ENCODE data around the gene SPRING1. TPM values are rescaled to one million over a fixed set of nuclear protein-coding genes. Genes with fewer than 3 reads are reported as not detected.

Gene SPRING1
- total RNA-seq (1 to 10 TPM; 7.6 to 7.8 TPM), total RNA-seq (25.4 to 114 (median 69.5) reads per million in 172 experiments)
- polyA plus RNA-seq (2013, experiment 1 of 2) = 19.5 TPM
- 18.9 TPM for polyA plus RNA-seq (2013, experiment 2 of 2)

- peak; percentile 96 for ATAC-seq (ENCODE audit: poor library complexity)
- intact Hi-C loops (cut with DNase I, micrococcal nuclease) = loop anchor here (1.0 to 10.0 kb wide), 6 partner anchors 81 to 1634 kb away; partner anchors contain the start of genes FBXO21 (in 1 of the 2), MED13L (in 1 of the 2), RFC5 (in 1 of the 2) and TAOK3 (in 1 of the 2)
- Histone ChIP-seq H3K27ac (ENCODE audit: low read depth in 1 of 2, low read length in 2 of 2) (peak within 1 kb of the TSS; percentile 27 to 39), H3K27me3 (ENCODE audit: control insufficient read depth in 1 of 2, insufficient read depth in 2 of 2, low read length in 2 of 2) (no peaks in the 10 kb centered on the region), H3K9me3 (ENCODE audit: control insufficient read depth in 1 of 2, insufficient read depth in 1 of 2, low read length in 2 of 2) (no peaks in the 10 kb centered on the region), H3K4me3 (ENCODE audit: low read length) (peak within 1 kb of the TSS; percentile 87), H3K4me1 (ENCODE audit: insufficient read depth, low read length) (peaks cover 27% of the 10 kb centered on the region), H3K36me3 (ENCODE audit: insufficient read depth, low read length) (peaks cover 18% of the 10 kb centered on the region)
- Mint-ChIP-seq H3K9me3 (no peaks in the 10 kb centered on the region), H3K4me1 (ENCODE audit: low read depth) (peaks cover 35% of the 10 kb centered on the region), H3K27ac (peak within 1 kb of the TSS; percentile 86), H3K27me3 (no peaks in the 10 kb centered on the region), H3K4me3 (peak within 1 kb of the TSS; percentile 96), H3K36me3 (ENCODE audit: low read depth) (peaks cover 31% of the 10 kb centered on the region)
- POLR2A ChIA-PET = interaction anchor here (1.0 kb wide), 1 partner anchor 23 kb away, joined by 4 read pairs; no protein-coding TSS in a partner anchor
- no peak for TF ChIP-seq CTCF (IDR thresholded peaks at IDR 0.05)
- CTCF ChIA-PET = interaction anchor here (1.0 kb wide), 1 partner anchor 11 kb away, joined by 3 read pairs; no protein-coding TSS in a partner anchor
- DNase-seq = peak; percentile 96 to 100 (median 98)
Observed at GRCh38 chr12:116737774-116738657, at the start of gene SPRING1, which contains the start of gene RNFT2. Gene SPRING1 (minus strand): TSS chr12:116738069. CDS start chr12:116737900, 169 bp downstream. Gene RNFT2 (plus strand): TSS chr12:116738315. CDS start chr12:116740498, 2,183 bp downstream.

GRCh38 chr12:116784238-116784612 lies 46.4 kb upstream of the SPRING1 start:
- H3K27me3 ChIP-seq (ENCODE audit: control insufficient read depth in 1 of 2, insufficient read depth in 2 of 2, low read length in 2 of 2) = no peaks in the 10 kb centered on the region
- Mint-ChIP-seq H3K27ac (no peak overlapping the region), H3K27me3 (no peaks in the 10 kb centered on the region), H3K9me3 (no peaks in the 10 kb centered on the region), H3K4me3 (no peak overlapping the region), H3K36me3 (ENCODE audit: low read depth) (peaks cover 58% of the 10 kb centered on the region), H3K4me1 (ENCODE audit: low read depth) (no peaks in the 10 kb centered on the region)
- intact Hi-C loops (cut with DNase I, micrococcal nuclease) = no loop called here
- no peak for TF ChIP-seq CTCF (IDR thresholded peaks at IDR 0.05)
- H3K4me3 ChIP-seq (ENCODE audit: low read length) = no peak overlapping the region
- H3K9me3 ChIP-seq (ENCODE audit: control insufficient read depth in 1 of 2, insufficient read depth in 1 of 2, low read length in 2 of 2) = no peaks in the 10 kb centered on the region
- no peak overlapping the region for H3K27ac ChIP-seq (ENCODE audit: low read depth in 1 of 2, low read length in 2 of 2)
- DNase-seq = no peak
- ChIA-PET CTCF (no interaction called here), POLR2A (no interaction called here)
- peaks cover 2% of the 10 kb centered on the region for H3K36me3 ChIP-seq (ENCODE audit: insufficient read depth, low read length)
- no peak for ATAC-seq (ENCODE audit: poor library complexity)
- no peaks in the 10 kb centered on the region for H3K4me1 ChIP-seq (ENCODE audit: insufficient read depth, low read length)

- intact Hi-C loops (cut with DNase I, micrococcal nuclease) = no loop called here
- no peak overlapping the region for H3K4me3 Mint-ChIP-seq
- CTCF ChIA-PET = no interaction called here
- peaks cover 62% of the 10 kb centered on the region for H3K36me3 Mint-ChIP-seq (ENCODE audit: low read depth)
- H3K36me3 ChIP-seq (ENCODE audit: insufficient read depth, low read length) = peaks cover 2% of the 10 kb centered on the region
- H3K27ac Mint-ChIP-seq = no peak overlapping the region
- H3K27me3 ChIP-seq (ENCODE audit: control insufficient read depth in 1 of 2, insufficient read depth in 2 of 2, low read length in 2 of 2) = no peaks in the 10 kb centered on the region
- ATAC-seq (ENCODE audit: poor library complexity) = no peak
- no peaks in the 10 kb centered on the region for H3K27me3 Mint-ChIP-seq
- H3K4me1 ChIP-seq (ENCODE audit: insufficient read depth, low read length) = no peaks in the 10 kb centered on the region
- POLR2A ChIA-PET = no interaction called here
- H3K9me3 Mint-ChIP-seq = no peaks in the 10 kb centered on the region
- DNase-seq = no peak
- TF ChIP-seq CTCF (IDR thresholded peaks at IDR 0.05) = no peak
- H3K4me1 Mint-ChIP-seq (ENCODE audit: low read depth) = no peaks in the 10 kb centered on the region
- no peak overlapping the region for H3K4me3 ChIP-seq (ENCODE audit: low read length)
- H3K27ac ChIP-seq (ENCODE audit: low read depth in 1 of 2, low read length in 2 of 2) = no peak overlapping the region
- H3K9me3 ChIP-seq (ENCODE audit: control insufficient read depth in 1 of 2, insufficient read depth in 1 of 2, low read length in 2 of 2) = no peaks in the 10 kb centered on the region
Observed at GRCh38 chr12:116783525-116784237, 45.8 kb upstream of the SPRING1 start.

Data from CD4-positive, alpha-beta T cell (primary cell).